Fibroblast of skin of right quadriceps (primary cell): ENCODE measurements around the gene SLC4A9.

Source experiments
- DNase-seq: peaks from one replicate; pipeline ENCODE4 v3.0.0-alpha.2; 2013

The SLC4A9 gene

GRCh38 chr5:140360101-140360500, at the start of gene SLC4A9:
Gene SLC4A9 (plus strand): TSS chr5:140360194. CDS start chr5:140360237, 43 bp downstream.
- DNase-seq, result no peak

GRCh38 chr5:140310434-140310833, 49.6 kb upstream of the SLC4A9 start:
- no peak for DNase-seq

- peak; percentile 84 for DNase-seq
Observed at GRCh38 chr5:140311011-140311467, 49.0 kb upstream of the SLC4A9 start.

GRCh38 chr5:140312067-140312790, 47.8 kb upstream of the SLC4A9 start:
- DNase-seq, result peak; percentile 93

- DNase-seq, result no peak
Observed at GRCh38 chr5:140312791-140313189, 47.2 kb upstream of the SLC4A9 start.

GRCh38 chr5:140317859-140318258, 42.1 kb upstream of the SLC4A9 start:
- peak; percentile 61 for DNase-seq

- no peak for DNase-seq
Observed at GRCh38 chr5:140318792-140319191, 41.2 kb upstream of the SLC4A9 start.

- no peak for DNase-seq
Observed at GRCh38 chr5:140319833-140320232, 40.2 kb upstream of the SLC4A9 start.

GRCh38 chr5:140321796-140322195, 38.2 kb upstream of the SLC4A9 start:
- DNase-seq, result no peak

GRCh38 chr5:140322751-140323731, 37.0 kb upstream of the SLC4A9 start:
- peak; percentile 97 for DNase-seq

- DNase-seq, result peak; percentile 31
Observed at GRCh38 chr5:140324041-140324600, 35.9 kb upstream of the SLC4A9 start.

- DNase-seq, result peak; percentile 80
Observed at GRCh38 chr5:140324617-140325241, 35.3 kb upstream of the SLC4A9 start.

GRCh38 chr5:140325486-140325885, 34.5 kb upstream of the SLC4A9 start:
- DNase-seq, result no peak

- peak; percentile 76 for DNase-seq
Observed at GRCh38 chr5:140327589-140327988, 32.4 kb upstream of the SLC4A9 start.

- DNase-seq, result no peak
Observed at GRCh38 chr5:140328036-140328764, 31.8 kb upstream of the SLC4A9 start.

GRCh38 chr5:140329739-140330481, 30.1 kb upstream of the SLC4A9 start:
- no peak for DNase-seq

GRCh38 chr5:140331638-140332037, 28.4 kb upstream of the SLC4A9 start:
- DNase-seq, result no peak

GRCh38 chr5:140336388-140336787, 23.6 kb upstream of the SLC4A9 start:
- DNase-seq, result no peak

- DNase-seq, result no peak
Observed at GRCh38 chr5:140337880-140338279, 22.1 kb upstream of the SLC4A9 start.

GRCh38 chr5:140338336-140338735, 21.7 kb upstream of the SLC4A9 start:
- DNase-seq, result peak; percentile 46

- DNase-seq, result no peak
Observed at GRCh38 chr5:140338908-140339307, 21.1 kb upstream of the SLC4A9 start.
